Upper lobe of right lung (tissue), 1 donor: ENCODE measurements around the gene SYT4. TPM values are rescaled to one million over a fixed set of nuclear protein-coding genes. Genes with fewer than 3 reads are reported as not detected.

ENCODE experiments used
- ATAC-seq: fragments of 200-7000 bp; cut with Tn5 transposase; one replicate; pipeline ENCODE4 v1.9.1; 2020; ENCODE audit warnings: mild to moderate bottlenecking, moderate library complexity
- DNase-seq: peaks from one replicate; pipeline ENCODE4 v3.0.0-alpha.2; 2020
- H3K27ac ChIP-seq: fragments of 200-600 bp; one replicate; pipeline ENCODE4 v1.8.0; 2022
- H3K27me3 ChIP-seq: fragments of 200-600 bp; one replicate; pipeline ENCODE4 v1.8.0; 2022; ENCODE audit warnings: mild to moderate bottlenecking
- H3K36me3 ChIP-seq: fragments of 200-600 bp; one replicate; pipeline ENCODE4 v1.8.0; 2022
- H3K4me1 ChIP-seq: fragments of 200-600 bp; one replicate; pipeline ENCODE4 v1.8.0; 2022
- H3K4me3 ChIP-seq: fragments of 200-600 bp; one replicate; pipeline ENCODE4 v1.8.0; 2022; ENCODE audit warnings: mild to moderate bottlenecking
- H3K9me3 ChIP-seq: fragments of 200-600 bp; one replicate; pipeline ENCODE4 v1.8.0; 2022
- CTCF ChIP-seq: fragments of 200-600 bp; IDR thresholded peaks from one replicate; pipeline ENCODE4 v1.8.0; 2022; ENCODE audit warnings: antibody characterized with exemption
- intact Hi-C: fragments of 100-400 bp; cut with DNase I; formaldehyde crosslinking; loops from one replicate; pipeline ENCODE4 v1.11.0; 2022
- total RNA-seq: library from RNA; stranded (reverse); fragmentation: NEBNext Ultra II Directional; extraction: Animal tissue kit (Norgen Biotek cat#: 25700); gene quantifications from one replicate; pipeline ENCODE4 v1.2.1, GENCODE V29; 2021
- donor health status: DM: no; HTN: yes; CAD: no; lungs with severe emphysema.

SYT4 gene
- total RNA-seq, 1 donor from 2014 or later, result 1.1 TPM

GRCh38 chr18:43248610-43249249, 28.6 kb downstream of the SYT4 start:
- no peaks in the 10 kb centered on the region for H3K36me3 ChIP-seq
- no peak for TF ChIP-seq CTCF
- DNase-seq (no peak), ATAC-seq (no peak)
- H3K27me3 ChIP-seq, result no peaks in the 10 kb centered on the region
- no peaks in the 10 kb centered on the region for H3K9me3 ChIP-seq
- no peak overlapping the region for H3K4me3 ChIP-seq
- intact Hi-C loops, result no loop called here
- no peak overlapping the region for H3K27ac ChIP-seq
- H3K4me1 ChIP-seq, result no peaks in the 10 kb centered on the region

GRCh38 chr18:43247944-43248343, 29.3 kb downstream of the SYT4 start:
- Histone ChIP-seq H3K36me3 (no peaks in the 10 kb centered on the region), H3K4me3 (no peak overlapping the region), H3K9me3 (no peaks in the 10 kb centered on the region), H3K4me1 (no peaks in the 10 kb centered on the region), H3K27ac (no peak overlapping the region), H3K27me3 (no peaks in the 10 kb centered on the region)
- TF ChIP-seq CTCF, result no peak
- intact Hi-C loops, result no loop called here
- DNase-seq (no peak), ATAC-seq (no peak)

- H3K27ac ChIP-seq, result no peak overlapping the region
- H3K9me3 ChIP-seq, result no peaks in the 10 kb centered on the region
- ATAC-seq (no peak), DNase-seq (no peak)
- TF ChIP-seq CTCF, result no peak
- intact Hi-C loops, result no loop called here
- no peaks in the 10 kb centered on the region for H3K27me3 ChIP-seq
- no peaks in the 10 kb centered on the region for H3K36me3 ChIP-seq
- H3K4me1 ChIP-seq, result no peaks in the 10 kb centered on the region
- H3K4me3 ChIP-seq, result no peak overlapping the region
Observed at GRCh38 chr18:43238429-43238828, 38.9 kb downstream of the SYT4 start.

GRCh38 chr18:43236921-43237320, 40.4 kb downstream of the SYT4 start:
- H3K27me3 ChIP-seq, result no peaks in the 10 kb centered on the region
- TF ChIP-seq CTCF, result no peak
- DNase-seq (no peak), ATAC-seq (no peak)
- no peak overlapping the region for H3K4me3 ChIP-seq
- no peak overlapping the region for H3K27ac ChIP-seq
- H3K4me1 ChIP-seq, result no peaks in the 10 kb centered on the region
- intact Hi-C loops, result no loop called here
- no peaks in the 10 kb centered on the region for H3K9me3 ChIP-seq
- no peaks in the 10 kb centered on the region for H3K36me3 ChIP-seq

- H3K36me3 ChIP-seq, result no peaks in the 10 kb centered on the region
- H3K27me3 ChIP-seq, result no peaks in the 10 kb centered on the region
- no peak for DNase-seq
- intact Hi-C loops, result no loop called here
- ATAC-seq, result no peak
- no peak overlapping the region for H3K4me3 ChIP-seq
- H3K4me1 ChIP-seq, result no peaks in the 10 kb centered on the region
- no peaks in the 10 kb centered on the region for H3K9me3 ChIP-seq
- no peak for TF ChIP-seq CTCF
- no peak overlapping the region for H3K27ac ChIP-seq
Observed at GRCh38 chr18:43234889-43235288, 42.4 kb downstream of the SYT4 start.

GRCh38 chr18:43222501-43222900, 54.8 kb downstream of the SYT4 start:
- intact Hi-C loops, result no loop called here
- H3K4me3 ChIP-seq, result no peak overlapping the region
- no peaks in the 10 kb centered on the region for H3K36me3 ChIP-seq
- no peaks in the 10 kb centered on the region for H3K9me3 ChIP-seq
- DNase-seq (no peak), ATAC-seq (no peak)
- H3K27me3 ChIP-seq, result no peaks in the 10 kb centered on the region
- H3K4me1 ChIP-seq, result no peaks in the 10 kb centered on the region
- no peak for TF ChIP-seq CTCF
- H3K27ac ChIP-seq, result no peak overlapping the region
